GM12801 (cell line): ENCODE measurements around the gene SSBP2.

Source experiments
- CTCF ChIP-seq: IDR thresholded peaks from one replicate; pipeline ENCODE4 v1.5.1; 2011; ENCODE audit warnings: control low read depth; ENCODE audit not compliant: insufficient read length; ENCODE audit errors: extremely low read depth

Gene SSBP2

GRCh38 chr5:81786991-81787390, 36.1 kb upstream of the SSBP2 start:
- no peak for TF ChIP-seq CTCF

- no peak for TF ChIP-seq CTCF
These were observed 35.6 kb upstream of the SSBP2 start for GRCh38 chr5:81786496-81786895.

GRCh38 chr5:81785322-81785721, 34.4 kb upstream of the SSBP2 start:
- TF ChIP-seq CTCF, result no peak

GRCh38 chr5:81783401-81783800, 32.5 kb upstream of the SSBP2 start:
- TF ChIP-seq CTCF, result no peak

- TF ChIP-seq CTCF, result no peak
These were observed 31.9 kb upstream of the SSBP2 start for GRCh38 chr5:81782811-81783210.

GRCh38 chr5:81779916-81780266, 29.0 kb upstream of the SSBP2 start:
- no peak for TF ChIP-seq CTCF

- no peak for TF ChIP-seq CTCF
These were observed 28.4 kb upstream of the SSBP2 start for GRCh38 chr5:81779125-81779915.
